Activated naive CD4-positive, alpha-beta T cell treated with anti-CD3 and anti-CD28 coated beads, Interleukin-2, amount 50 U/mL, for 24 hours (primary cell): ENCODE measurements around the gene SULF2.

ENCODE experiments used
- H3K27ac Mint-ChIP-seq: one replicate; pipeline ENCODE4 v1.8.0; 2021; ENCODE audit warnings: mild to moderate bottlenecking, mixed read lengths
- H3K27me3 Mint-ChIP-seq: one replicate; pipeline ENCODE4 v1.8.0; 2021; ENCODE audit warnings: mixed read lengths
- H3K36me3 Mint-ChIP-seq: one replicate; pipeline ENCODE4 v1.8.0; 2021; ENCODE audit warnings: mixed read lengths
- H3K4me1 Mint-ChIP-seq: one replicate; pipeline ENCODE4 v1.8.0; 2021; ENCODE audit warnings: mixed read lengths
- H3K4me3 Mint-ChIP-seq: one replicate; pipeline ENCODE4 v1.8.0; 2021; ENCODE audit warnings: mild to moderate bottlenecking, mixed read lengths
- H3K9me3 Mint-ChIP-seq: one replicate; pipeline ENCODE4 v1.8.0; 2021; ENCODE audit warnings: mixed read lengths

Gene SULF2

GRCh38 chr20:47741669-47742608, 43.3 kb downstream of the SULF2 start:
- Mint-ChIP-seq H3K27ac (no peak overlapping the region), H3K9me3 (no peaks in the 10 kb centered on the region), H3K36me3 (no peaks in the 10 kb centered on the region), H3K4me3 (no peak overlapping the region), H3K27me3 (peaks cover 2% of the 10 kb centered on the region), H3K4me1 (no peaks in the 10 kb centered on the region)

GRCh38 chr20:47740862-47741184, 44.5 kb downstream of the SULF2 start:
- Mint-ChIP-seq H3K9me3 (no peaks in the 10 kb centered on the region), H3K4me1 (no peaks in the 10 kb centered on the region), H3K4me3 (no peak overlapping the region), H3K36me3 (no peaks in the 10 kb centered on the region), H3K27me3 (peaks cover 2% of the 10 kb centered on the region), H3K27ac (no peak overlapping the region)

DNA sequence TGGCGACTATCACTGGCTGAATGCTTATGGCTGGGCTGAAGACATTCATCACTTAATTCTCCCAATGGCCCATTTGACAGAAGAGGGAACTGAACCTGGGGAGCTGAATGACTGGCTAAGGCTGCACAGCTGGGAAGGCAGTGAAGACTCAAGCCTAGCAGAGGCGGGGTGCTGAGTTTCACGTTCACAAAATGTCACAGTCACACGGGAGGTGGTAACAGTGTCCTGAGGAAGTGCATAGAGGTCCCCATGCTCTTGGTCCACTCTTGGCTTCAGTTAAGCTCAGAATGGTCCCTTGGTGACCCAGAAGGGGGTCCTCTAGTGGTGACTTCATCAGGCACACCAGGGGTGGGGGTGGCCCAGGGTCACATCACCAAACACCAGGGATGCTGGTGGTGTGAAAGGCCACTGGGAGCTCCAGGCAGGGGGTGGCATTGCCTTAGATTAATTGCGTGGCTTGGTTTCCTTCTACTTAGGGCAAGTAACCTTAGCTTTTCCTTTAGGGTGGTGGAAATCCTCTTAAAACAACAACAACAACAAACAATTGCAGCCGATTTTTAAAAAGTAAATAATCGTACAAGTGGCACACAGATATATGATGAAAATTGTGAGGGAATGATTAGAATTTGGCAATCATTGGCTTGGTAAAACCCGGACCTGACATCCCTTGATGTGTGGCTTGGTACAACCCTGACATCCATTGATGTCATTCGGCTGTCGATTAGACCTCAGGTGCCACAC, 45.0 kb downstream of the SULF2 start:
- Mint-ChIP-seq H3K36me3 (no peaks in the 10 kb centered on the region), H3K4me1 (no peaks in the 10 kb centered on the region), H3K27me3 (peaks cover 2% of the 10 kb centered on the region), H3K4me3 (no peak overlapping the region), H3K9me3 (no peaks in the 10 kb centered on the region), H3K27ac (no peak overlapping the region)

DNA sequence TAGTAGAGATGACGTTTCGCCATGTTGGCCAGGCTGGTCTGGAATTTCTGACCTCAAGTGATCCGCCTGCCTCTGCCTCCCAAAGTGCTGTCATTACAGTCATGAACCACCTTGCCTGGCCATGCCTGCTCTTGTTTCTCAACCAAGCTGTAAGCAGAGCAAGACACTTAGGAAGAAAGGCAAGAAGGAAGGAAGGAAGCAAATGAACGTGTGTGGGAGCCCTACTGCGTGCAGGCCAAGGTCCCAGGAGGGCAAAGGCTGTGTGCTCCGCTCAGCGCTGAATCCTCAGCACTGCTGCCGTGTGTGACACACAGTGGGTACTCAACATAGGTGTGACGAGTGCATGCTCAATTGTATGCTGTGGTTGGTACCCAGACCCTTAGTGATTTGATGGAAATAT, 47.4 kb downstream of the SULF2 start:
- Mint-ChIP-seq H3K36me3 (no peaks in the 10 kb centered on the region), H3K27ac (no peak overlapping the region), H3K4me3 (no peak overlapping the region), H3K4me1 (no peaks in the 10 kb centered on the region), H3K9me3 (no peaks in the 10 kb centered on the region), H3K27me3 (peaks cover 2% of the 10 kb centered on the region)

DNA sequence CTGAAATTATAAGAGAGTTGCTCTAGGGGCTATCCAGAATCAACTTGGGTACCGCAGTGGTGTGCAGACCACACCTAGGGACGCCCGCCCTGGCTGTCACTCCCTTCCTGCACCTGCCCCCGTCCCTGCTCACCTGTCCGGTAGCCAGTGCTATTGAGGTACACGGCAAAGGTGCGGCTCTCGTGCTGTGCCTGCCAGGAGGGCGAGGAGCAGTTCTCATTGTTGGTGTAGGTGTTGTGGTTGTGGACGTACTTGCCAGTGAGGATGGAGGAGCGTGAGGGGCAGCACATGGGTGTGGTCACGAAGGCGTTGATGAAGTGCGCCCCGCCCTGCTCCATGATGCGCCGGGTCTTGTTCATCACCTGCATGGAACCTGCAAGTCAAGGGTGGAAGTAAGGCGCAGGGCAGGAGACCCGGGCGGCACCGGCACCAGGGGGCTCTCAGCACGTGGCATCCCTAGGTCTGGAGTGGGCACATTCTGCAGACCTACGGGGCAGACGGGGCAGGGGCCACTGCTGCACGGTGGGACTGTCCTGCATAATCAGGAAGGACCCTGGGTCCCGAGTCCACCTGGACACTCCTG, 48.6 kb downstream of the SULF2 start:
- Mint-ChIP-seq H3K4me1 (no peaks in the 10 kb centered on the region), H3K27me3 (peaks cover 2% of the 10 kb centered on the region), H3K27ac (no peak overlapping the region), H3K9me3 (no peaks in the 10 kb centered on the region), H3K36me3 (no peaks in the 10 kb centered on the region), H3K4me3 (no peak overlapping the region)

DNA sequence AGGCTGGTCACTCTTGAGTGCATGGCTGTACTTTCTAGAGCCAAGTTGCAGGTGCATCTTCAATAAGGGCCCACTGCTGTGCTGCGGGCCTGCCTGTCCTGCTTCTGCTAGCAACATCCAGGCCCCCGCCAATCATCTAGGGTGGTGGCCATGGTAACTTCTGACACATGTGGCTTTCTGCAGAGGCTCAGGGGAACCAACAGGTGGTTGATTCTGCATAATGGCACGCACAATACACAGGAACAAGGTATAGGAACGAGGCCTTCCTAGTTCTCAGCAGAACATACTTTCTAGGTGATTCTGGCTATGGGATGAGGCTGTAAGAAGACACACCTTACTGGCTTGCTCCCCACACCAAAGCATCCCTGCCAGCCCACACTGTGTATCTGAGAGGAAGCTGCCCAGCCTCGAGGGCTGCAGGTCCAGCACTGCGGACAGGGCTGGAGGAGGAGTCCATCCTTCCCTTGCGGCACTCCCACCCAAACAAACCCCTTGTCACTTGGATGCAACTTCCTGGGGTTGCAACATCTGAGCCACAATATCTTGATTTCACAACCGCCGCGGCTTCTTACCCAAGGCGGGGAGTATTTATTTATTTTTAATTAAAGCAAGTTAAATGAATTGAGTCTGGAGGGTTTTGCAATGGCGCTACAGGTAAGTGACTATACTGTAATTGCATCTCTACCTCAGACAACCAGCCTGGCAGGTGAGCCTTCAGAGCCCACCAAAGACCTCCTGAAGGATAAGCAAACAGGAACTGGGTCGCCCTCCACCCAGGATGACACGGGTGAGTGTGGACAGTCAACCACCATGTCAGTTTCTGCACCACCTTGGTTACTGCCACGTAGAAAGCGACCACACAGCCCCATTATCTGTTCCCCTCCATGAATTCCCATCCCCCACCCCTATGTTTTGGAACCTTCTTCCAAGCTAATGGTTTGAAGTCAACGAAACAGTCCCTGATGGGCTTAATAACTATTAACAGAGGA, 49.6 kb downstream of the SULF2 start:
- no peaks in the 10 kb centered on the region for H3K4me1 Mint-ChIP-seq
- H3K4me3 Mint-ChIP-seq: no peak overlapping the region
- no peaks in the 10 kb centered on the region for H3K27me3 Mint-ChIP-seq
- H3K9me3 Mint-ChIP-seq: no peaks in the 10 kb centered on the region
- H3K36me3 Mint-ChIP-seq: no peaks in the 10 kb centered on the region
- no peak overlapping the region for H3K27ac Mint-ChIP-seq

DNA sequence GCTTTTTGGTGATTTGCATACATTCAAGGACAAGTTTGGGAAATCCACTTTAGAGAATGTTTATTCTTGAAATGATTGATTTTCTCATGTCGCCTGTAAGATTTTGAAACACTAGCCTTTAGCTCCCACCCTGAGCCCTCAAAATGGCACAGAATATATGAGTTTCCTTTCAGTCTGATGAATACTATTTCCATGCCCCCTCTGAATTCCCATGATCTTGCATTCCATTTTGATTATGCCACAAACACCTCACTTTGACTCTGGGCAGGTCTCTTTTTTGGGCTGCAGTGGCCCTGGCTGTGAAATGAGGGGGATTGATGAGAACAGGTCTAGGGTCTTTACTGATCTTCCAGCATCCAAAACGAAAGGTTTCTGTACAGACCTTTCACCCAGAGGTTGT, 50.4 kb downstream of the SULF2 start:
- H3K27ac Mint-ChIP-seq: no peak overlapping the region
- H3K4me3 Mint-ChIP-seq: no peak overlapping the region
- H3K4me1 Mint-ChIP-seq: no peaks in the 10 kb centered on the region
- no peaks in the 10 kb centered on the region for H3K27me3 Mint-ChIP-seq
- no peaks in the 10 kb centered on the region for H3K36me3 Mint-ChIP-seq
- H3K9me3 Mint-ChIP-seq: no peaks in the 10 kb centered on the region

- H3K4me3 Mint-ChIP-seq: no peak overlapping the region
- no peak overlapping the region for H3K27ac Mint-ChIP-seq
- H3K27me3 Mint-ChIP-seq: no peaks in the 10 kb centered on the region
- H3K9me3 Mint-ChIP-seq: no peaks in the 10 kb centered on the region
- H3K4me1 Mint-ChIP-seq: peaks cover 7% of the 10 kb centered on the region
- H3K36me3 Mint-ChIP-seq: no peaks in the 10 kb centered on the region
Observed at GRCh38 chr20:47733892-47734291, 51.4 kb downstream of the SULF2 start.

DNA sequence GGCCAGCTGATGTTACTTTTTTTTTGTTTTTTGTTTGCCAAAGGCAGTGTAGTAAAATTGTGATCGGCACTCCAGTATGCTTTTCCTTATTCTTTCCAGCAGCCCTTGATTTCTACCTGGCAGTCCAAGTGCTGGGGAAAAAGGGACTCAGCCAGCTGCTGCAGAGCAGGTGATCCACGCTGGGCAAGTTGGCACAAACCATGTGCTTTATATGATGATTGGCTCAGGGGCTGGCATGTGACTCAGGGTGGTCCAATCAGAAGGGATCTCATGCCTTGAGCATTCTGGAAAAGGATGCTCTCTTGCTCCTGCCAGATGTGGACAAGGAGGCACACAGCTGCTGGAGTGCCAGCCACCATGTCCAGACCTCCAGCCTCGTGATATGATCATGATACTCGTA, 54.5 kb downstream of the SULF2 start:
- H3K36me3 Mint-ChIP-seq: no peaks in the 10 kb centered on the region
- peaks cover 39% of the 10 kb centered on the region for H3K4me1 Mint-ChIP-seq
- no peaks in the 10 kb centered on the region for H3K27me3 Mint-ChIP-seq
- H3K9me3 Mint-ChIP-seq: no peaks in the 10 kb centered on the region
- no peak overlapping the region for H3K4me3 Mint-ChIP-seq
- no peak overlapping the region for H3K27ac Mint-ChIP-seq

- H3K36me3 Mint-ChIP-seq: no peaks in the 10 kb centered on the region
- no peaks in the 10 kb centered on the region for H3K27me3 Mint-ChIP-seq
- no peak overlapping the region for H3K4me3 Mint-ChIP-seq
- H3K9me3 Mint-ChIP-seq: no peaks in the 10 kb centered on the region
- H3K4me1 Mint-ChIP-seq: peaks cover 46% of the 10 kb centered on the region
- no peak overlapping the region for H3K27ac Mint-ChIP-seq
Observed at GRCh38 chr20:47729472-47729871, 55.8 kb downstream of the SULF2 start.

- Mint-ChIP-seq H3K4me1 (peaks cover 46% of the 10 kb centered on the region), H3K36me3 (no peaks in the 10 kb centered on the region), H3K27ac (peak overlapping the region; percentile 95), H3K9me3 (no peaks in the 10 kb centered on the region), H3K4me3 (peak overlapping the region; percentile 76), H3K27me3 (no peaks in the 10 kb centered on the region)
Observed at GRCh38 chr20:47727909-47728361, 57.3 kb downstream of the SULF2 start.

GRCh38 chr20:47727170-47727880, 58.0 kb downstream of the SULF2 start:
- Mint-ChIP-seq H3K27ac (peak overlapping the region; percentile 95), H3K36me3 (no peaks in the 10 kb centered on the region), H3K27me3 (no peaks in the 10 kb centered on the region), H3K4me3 (peak overlapping the region; percentile 76), H3K9me3 (no peaks in the 10 kb centered on the region), H3K4me1 (peaks cover 46% of the 10 kb centered on the region)

GRCh38 chr20:47726632-47727031, 58.6 kb downstream of the SULF2 start:
- no peaks in the 10 kb centered on the region for H3K27me3 Mint-ChIP-seq
- H3K4me1 Mint-ChIP-seq: peaks cover 46% of the 10 kb centered on the region
- H3K9me3 Mint-ChIP-seq: no peaks in the 10 kb centered on the region
- no peaks in the 10 kb centered on the region for H3K36me3 Mint-ChIP-seq
- H3K27ac Mint-ChIP-seq: no peak overlapping the region
- no peak overlapping the region for H3K4me3 Mint-ChIP-seq

DNA sequence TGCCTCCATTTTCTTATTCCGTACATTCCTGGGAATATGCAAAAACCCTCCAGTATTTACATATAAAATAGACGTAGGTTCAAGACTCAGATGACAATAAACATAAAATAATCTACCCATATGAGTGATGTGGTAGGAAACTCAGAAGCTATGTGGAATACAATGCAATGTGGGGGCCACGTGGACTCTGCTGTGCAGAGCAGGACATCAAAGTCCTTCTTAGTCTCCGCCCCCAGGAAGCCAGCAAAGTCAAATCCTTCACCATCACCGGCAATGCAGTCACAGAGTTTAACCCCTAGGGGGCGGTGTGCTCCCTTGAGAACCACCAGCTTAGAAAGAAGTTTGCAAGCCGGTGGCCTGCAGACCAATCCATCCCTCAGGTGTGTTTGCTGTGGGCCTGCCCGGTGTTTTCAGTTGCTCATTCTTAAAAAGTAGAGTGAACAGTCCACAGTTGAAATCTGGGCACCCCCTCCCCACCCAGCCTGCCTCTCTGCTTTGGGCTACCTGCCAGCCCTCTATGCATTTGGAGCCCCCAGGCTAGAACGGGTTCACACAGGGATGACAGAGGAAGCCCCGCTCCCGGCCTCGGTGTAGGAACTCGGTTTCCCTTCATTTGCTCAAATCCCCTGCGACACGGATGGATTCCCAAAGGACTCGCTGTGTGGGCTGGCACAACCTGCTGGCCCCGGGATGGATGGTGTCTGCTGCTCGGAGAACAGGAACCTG, 59.9 kb downstream of the SULF2 start:
- Mint-ChIP-seq H3K9me3 (no peaks in the 10 kb centered on the region), H3K27ac (no peak overlapping the region), H3K4me1 (peaks cover 46% of the 10 kb centered on the region), H3K4me3 (no peak overlapping the region), H3K36me3 (no peaks in the 10 kb centered on the region), H3K27me3 (no peaks in the 10 kb centered on the region)
